ENCODE measurements around the gene BANF1. TPM values are rescaled to one million over a fixed set of nuclear protein-coding genes. Genes with fewer than 3 reads are reported as not detected.

The BANF1 gene
- total and polyA plus RNA-seq, 2 donors (not counting 3 experiments of a cell fraction or from before 2014, with no cell fraction given) = 269 to 376 TPM

- ChIA-PET POLR2A (interaction anchor here (0.9 kb wide), 1 partner anchor 95 kb away, joined by 4 read pairs; the partner anchor contains the start of gene FIBP), CTCF (interaction anchor here (1.0 to 4.7 kb wide), 4 partner anchors 11 to 203 kb away, joined by 3 to 33 read pairs (median 10); partner anchors contain the start of gene FIBP)
- intact Hi-C loops (cut with micrococcal nuclease) (no loop called here), dilution Hi-C loops (cut with MboI; ENCODE audit: extremely low pct_ligation_motif_present, low sequenced_read_pairs) (no loop called here)
- Histone ChIP-seq H2AFZ (ENCODE audit: low read depth, low read length) (no peak overlapping the region), H3K36me3 (ENCODE audit: control insufficient read depth in 2 of 2, extremely low read depth in 1 of 2, insufficient read depth in 2 of 2, low read length in 2 of 2) (peaks cover 0 to 16% of the 10 kb centered on the region in 2 experiments), H3K9ac (replicated peaks; ENCODE audit: extremely low read depth, insufficient read depth, low read length) (no peak overlapping the region), H3K4me2 (ENCODE audit: insufficient read depth, low read length) (no peak overlapping the region), H3K27ac (ENCODE audit: insufficient read depth, low read depth, low read length) (no peak overlapping the region), H4K20me1 (replicated peaks; ENCODE audit: control insufficient read depth, extremely low read depth, insufficient read depth, low read length) (no peaks in the 10 kb centered on the region), H3K79me2 (ENCODE audit: control insufficient read depth, insufficient read depth, low read length) (no peaks in the 10 kb centered on the region), H3K9me1 (replicated peaks; ENCODE audit: control insufficient read depth, extremely low read depth, insufficient read depth, low read length) (no peaks in the 10 kb centered on the region), H3K9me3 (replicated peaks; ENCODE audit: control insufficient read depth, insufficient read depth, low read length) (no peaks in the 10 kb centered on the region), H3K4me1 (ENCODE audit: control insufficient read depth, extremely low read depth, insufficient read depth, low read length) (no peaks in the 10 kb centered on the region), H3K27me3 (ENCODE audit: control insufficient read depth in 2 of 2, insufficient read depth in 2 of 2, low read length in 2 of 2) (no peaks in the 10 kb centered on the region), H3K4me3 (replicated peaks in 1 of 3; ENCODE audit: insufficient read depth in 1 of 3, low read depth in 1 of 3, low read length in 3 of 3) (no peak overlapping the region)
- TF ChIP-seq POLR2AphosphoS5 (IDR thresholded peaks at IDR 0.05; ENCODE audit: insufficient read depth, low read depth, low read length) = no peak
- no peak for TF ChIP-seq MYC (IDR thresholded peaks at IDR 0.05; ENCODE audit: low read depth, low read length)
- no peak for TF ChIP-seq CTCF (IDR thresholded peaks at IDR 0.05; ENCODE audit: extremely low read depth in 1 of 2, insufficient read depth in 1 of 2, low read depth in 1 of 2, low read length in 2 of 2)
- TF ChIP-seq POLR2A (IDR thresholded peaks at IDR 0.05; ENCODE audit: low read depth, low read length) = no peak
- TF ChIP-seq FOS (IDR thresholded peaks at IDR 0.05; ENCODE audit: borderline replicate concordance, insufficient read depth, low read length) = no peak
- no peak for TF ChIP-seq GATA2 (IDR thresholded peaks at IDR 0.05; ENCODE audit: insufficient read depth, insufficient read length, low read depth, low read length)
- no peak for TF ChIP-seq JUN (IDR thresholded peaks at IDR 0.05; ENCODE audit: borderline replicate concordance, insufficient read depth, insufficient read length, low read depth)
- no TSS peak for BruUV-seq (replicated peaks)
- DNase-seq (ENCODE audit: low read depth, low spot score) (no peak), FAIRE-seq (no peak)
These were observed 19.3 kb upstream of the BANF1 start for GRCh38 chr11:65982824-65983588.

Data from endothelial cell of umbilical vein (primary cell).